GM18498 (cell line): Measurements from ENCODE around the gene GALNT8.
"Not testable (repeated sequence)": the region's sequence is repeated elsewhere in the genome, so short reads cannot be mapped to it uniquely, and the experiment has no call there.

Experiments used
- ATAC-seq: cut with Tn5 transposase; IDR thresholded peaks from one replicate; pipeline ENCODE4 v1.9.1; 2021; ENCODE audit warnings: mild to moderate bottlenecking, moderate library complexity; ENCODE audit not compliant: unreplicated experiment

GALNT8 gene

DNA sequence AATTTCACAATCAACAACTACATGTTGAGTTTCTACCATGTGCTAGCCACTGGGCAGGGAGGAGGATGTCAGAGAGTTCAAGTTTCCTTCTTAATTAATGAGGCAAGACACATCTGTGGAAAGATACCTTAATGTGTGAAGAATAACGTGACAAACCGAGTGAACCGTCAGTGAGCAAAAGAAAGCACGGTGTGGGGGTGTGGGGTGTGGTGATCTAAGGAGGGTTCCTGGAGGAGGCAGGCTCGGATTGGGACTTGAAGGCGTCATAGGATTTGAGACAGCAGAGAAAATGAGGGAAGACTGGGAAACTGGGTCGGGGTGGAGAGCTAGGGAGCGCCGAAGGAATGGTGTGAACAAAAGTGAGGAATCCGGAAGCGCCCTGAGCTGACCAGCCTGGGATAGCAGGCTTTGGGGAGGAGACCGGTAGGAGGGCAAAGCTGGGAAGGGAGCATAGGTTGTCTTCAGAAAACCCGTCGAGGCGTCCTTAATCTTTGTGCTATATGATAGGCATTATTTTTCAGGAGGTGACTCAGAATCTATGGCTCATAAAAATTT is 22.3 kb downstream of the GALNT8 start:
- ATAC-seq = no peak

DNA sequence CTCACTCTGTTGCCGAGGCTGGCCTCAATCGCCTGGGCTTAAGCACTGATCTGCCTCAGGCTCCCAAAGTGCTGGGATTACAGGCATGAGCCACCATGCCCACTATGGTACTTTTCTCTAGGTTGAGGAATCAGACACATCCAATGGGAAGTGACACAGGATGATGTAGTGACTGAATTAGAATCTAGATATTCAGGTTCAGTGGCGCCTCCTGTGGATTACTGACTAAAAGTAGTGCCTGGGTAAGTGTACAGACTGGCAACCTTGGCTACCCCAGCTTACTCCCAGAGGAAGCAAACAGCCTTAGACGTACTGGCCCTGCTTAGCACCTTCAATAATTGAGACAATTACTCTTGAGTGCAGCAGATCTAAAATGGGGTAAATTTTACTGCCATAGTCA is 22.8 kb downstream of the GALNT8 start:
- ATAC-seq = no peak

DNA sequence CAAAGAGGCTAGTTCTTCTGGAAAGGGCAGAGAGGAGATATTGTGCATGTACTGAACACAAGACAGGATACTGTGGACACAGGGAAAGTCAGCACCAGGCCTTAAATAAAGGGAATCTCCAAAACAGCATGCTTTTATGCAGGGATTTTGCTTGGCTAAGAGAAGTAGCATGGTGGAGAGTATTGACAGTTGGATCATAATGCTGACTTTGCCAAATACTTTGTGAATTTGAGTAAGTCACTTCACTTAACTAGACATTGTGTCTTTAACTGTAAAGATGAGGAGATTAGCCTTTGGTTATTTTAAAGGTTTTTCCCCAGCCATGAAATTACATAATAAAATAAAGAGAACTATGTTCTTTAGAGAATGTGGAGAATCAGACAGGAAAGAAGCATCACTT is 24.5 kb downstream of the GALNT8 start:
- ATAC-seq = no peak

DNA sequence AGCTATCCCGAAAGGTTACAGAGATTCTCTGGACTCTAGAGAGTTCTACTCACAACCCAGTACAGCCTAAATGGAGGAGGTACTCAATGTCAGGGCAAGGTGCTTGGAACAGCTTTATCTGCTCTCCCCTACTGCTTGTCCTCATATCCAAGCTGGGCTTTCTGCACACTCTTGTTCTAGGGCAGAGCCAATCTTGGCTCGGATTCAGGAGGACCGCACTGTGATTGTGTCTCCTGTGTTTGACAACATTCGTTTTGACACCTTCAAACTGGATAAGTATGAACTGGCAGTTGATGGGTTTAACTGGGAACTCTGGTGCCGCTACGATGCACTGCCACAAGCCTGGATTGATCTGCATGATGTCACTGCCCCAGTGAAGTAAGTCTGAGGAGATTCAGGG is 25.0 kb downstream of the GALNT8 start:
- no peak for ATAC-seq

DNA sequence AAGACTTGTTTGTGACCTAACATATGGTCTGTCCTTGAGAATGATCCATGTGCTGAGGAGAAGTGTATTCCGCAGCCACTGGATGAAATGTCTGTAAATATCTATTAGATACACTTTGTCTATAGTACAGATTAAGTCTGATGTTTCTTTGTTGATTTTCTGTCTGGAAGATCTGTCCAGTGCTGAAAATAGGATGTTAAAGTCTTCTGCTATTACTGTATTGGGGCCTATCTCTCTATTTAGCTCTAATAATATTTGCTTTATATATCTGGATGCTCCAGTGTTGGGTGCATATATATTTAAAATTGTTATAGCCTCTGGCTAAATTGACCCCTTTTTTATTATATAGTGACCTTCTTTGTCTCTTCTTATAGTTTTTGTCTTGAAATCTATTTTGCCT is 31.5 kb downstream of the GALNT8 start:
- ATAC-seq = not testable (repeated sequence)

DNA sequence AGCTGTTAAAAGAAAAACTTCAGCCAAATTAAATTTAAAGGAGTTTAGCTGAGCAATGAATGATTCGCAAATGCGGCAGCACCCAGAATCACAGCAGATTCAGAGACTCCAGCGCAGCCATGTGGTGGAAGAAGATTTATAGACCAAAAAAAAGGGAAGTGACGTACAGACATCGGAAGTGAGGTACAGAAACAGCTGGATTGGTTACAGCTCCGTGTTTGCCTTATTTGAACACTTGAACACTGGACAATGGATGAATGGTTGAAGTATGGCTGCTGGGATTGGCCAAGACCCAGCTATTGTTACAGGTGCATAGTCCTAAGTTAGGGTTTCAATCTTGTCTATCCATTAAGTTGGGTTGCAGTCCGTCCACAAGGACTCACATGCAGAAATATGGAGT is 42.6 kb downstream of the GALNT8 start:
- no peak for ATAC-seq

DNA sequence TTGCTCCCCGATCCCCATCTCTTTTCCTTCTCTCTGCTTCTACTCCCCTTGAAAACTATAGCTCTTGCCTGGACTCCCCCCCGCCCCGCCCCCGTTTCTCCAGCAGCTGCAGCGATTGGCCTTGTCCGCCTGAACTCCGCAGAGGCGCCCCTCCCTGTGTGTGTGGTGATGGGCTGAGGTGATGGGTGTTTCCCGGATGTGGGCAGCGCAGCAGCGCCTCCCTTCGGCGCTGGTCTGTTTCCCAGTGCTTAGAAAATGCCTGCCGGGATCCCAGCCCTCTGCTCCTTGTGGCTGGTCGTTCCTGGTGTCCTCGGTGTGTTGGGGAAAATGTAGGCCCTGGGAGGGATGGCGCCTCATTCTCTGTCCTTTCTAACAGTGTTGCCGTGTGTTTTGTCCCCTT is 43.3 kb downstream of the GALNT8 start:
- ATAC-seq = no peak

DNA sequence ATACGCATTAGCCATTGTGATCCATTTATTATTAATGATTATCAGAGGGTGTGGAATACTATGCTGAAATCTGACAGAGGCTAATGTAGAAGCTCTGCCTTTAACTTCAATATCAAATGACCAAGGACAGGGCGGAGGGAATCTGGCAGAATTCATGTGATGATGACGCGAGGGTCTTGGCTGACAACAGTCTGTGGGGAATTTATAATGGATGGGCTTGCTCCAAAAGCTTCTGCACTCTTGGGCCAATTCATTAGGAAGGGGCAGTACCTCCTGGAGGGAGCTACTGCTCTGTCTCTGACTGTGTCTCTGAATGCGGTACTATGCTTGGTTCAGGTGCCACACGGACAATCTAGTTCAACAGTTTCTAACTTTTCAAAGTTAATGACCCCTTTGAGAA is 46.2 kb downstream of the GALNT8 start:
- ATAC-seq = no peak

DNA sequence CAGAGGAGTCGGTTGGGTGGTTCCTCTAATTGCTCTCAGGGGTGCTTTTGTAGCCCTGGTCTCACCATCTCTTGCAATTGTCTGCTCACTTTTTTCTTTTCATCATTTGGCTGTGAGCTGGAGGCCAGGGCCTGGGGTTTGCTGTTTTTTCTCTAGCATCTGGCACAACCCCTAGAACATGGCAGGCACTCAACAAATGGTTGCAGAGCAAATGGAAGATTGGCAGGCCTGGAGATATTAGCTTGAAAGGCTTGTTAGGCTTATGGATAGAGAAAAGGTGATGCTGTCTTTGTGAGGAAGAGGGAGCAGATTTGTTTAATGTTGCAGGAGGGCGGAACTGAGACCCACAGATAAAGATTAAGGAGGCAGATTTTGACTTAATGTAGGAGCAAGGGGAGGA is 47.0 kb downstream of the GALNT8 start:
- no peak for ATAC-seq

DNA sequence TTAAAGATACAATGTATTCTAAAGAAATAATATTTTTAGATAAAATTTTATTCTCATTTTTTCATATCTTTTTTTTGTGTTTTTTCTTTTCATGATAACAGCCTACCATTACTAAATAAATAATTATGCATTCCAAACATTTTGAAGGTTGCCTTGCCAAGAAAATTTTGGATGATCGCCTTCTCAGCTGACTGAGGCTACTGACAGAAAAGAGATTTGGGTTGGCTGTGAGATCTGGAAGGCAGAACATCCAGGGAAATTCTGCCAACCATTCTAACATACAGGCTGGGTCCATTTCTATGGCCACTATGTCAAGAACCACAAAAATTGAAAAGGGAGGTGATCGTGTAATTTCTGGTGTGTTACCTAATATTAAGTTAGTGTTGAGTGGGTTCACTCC is 48.1 kb downstream of the GALNT8 start:
- no peak for ATAC-seq

DNA sequence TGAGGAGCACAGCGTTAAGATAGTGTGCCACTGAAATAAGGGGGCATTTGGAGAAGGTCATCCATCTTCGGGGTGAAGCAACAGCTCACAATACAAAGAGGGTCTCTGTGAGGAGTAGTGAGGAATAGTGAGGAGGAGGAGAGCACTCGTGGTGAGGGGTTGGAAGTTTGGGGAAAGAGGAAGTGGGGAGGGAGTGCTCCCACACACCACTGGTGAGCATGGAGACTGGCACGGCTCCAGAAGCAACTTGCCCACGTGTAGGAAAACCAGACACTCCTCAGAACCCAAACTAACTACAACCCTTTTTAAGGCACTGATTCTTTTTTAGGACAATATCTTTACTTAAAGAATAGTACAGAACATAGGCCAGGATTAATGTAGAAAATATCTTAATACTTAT is 48.9 kb downstream of the GALNT8 start:
- no peak for ATAC-seq

DNA sequence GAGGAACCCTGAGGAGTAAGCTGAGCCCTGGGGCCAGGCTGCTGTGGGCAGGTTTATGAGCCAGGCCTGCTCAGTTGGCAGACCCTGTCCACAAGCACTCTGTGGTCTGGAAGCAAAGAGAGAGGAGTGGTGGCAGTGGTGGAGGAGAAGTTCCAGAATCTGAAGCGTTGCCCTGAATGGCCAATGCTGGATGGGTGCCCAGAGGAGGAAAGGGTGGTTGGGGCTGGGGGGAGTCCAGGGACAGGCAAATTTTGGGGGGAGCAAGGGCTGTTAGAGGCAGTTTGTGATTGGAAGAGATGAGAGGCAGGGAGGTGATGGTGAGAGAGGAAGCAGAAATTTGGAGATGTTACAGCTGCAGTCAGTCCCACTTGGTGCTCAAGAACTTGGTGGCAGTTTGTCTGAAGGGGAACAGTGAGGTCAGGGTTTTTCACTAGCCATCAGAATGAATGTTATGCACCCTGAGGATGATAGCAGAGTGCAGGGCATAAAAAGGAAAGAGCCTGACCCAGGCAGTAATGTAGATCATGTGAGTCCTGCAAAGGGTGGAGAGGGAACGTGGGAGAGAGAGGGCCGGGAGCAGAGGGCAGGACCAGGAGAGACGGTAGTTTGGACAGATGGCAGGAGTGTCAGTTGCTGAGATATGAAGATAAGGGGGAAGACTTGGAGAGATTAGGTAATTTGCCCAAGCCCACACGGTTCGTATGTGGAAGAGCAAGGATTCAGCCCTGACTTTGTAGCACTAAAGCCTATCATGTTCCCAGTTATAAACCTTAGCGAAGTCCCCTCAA is 51.2 kb downstream of the GALNT8 start:
- ATAC-seq = no peak

DNA sequence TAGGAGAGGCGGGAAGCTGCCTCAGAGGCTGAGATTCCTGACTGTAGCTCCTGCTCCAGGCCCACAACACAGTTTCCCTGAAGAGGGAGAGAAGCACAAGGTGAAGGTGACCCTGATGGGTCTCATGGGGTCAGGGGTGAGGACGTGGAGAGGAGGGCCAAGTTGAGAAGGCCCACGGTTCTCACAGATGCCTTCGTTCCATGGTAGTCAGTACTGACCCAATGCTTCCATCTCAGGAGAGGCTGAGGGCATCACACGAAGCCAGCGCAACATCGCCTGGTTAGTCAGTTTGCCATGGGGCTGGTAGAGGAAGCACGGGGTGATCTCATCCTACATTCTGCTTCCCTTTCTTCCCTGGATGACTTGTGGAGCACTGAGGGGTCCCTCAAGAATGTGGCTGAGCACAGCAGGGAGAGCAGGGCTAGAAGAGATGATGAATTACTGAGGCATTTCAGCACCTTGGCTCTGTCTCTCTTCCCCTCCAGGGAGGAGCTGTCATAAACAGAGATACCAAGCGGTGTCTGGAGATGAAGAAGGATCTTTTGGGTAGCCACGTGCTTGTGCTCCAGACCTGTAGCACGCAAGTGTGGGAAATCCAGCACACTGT is 51.9 kb downstream of the GALNT8 start:
- ATAC-seq = no peak

DNA sequence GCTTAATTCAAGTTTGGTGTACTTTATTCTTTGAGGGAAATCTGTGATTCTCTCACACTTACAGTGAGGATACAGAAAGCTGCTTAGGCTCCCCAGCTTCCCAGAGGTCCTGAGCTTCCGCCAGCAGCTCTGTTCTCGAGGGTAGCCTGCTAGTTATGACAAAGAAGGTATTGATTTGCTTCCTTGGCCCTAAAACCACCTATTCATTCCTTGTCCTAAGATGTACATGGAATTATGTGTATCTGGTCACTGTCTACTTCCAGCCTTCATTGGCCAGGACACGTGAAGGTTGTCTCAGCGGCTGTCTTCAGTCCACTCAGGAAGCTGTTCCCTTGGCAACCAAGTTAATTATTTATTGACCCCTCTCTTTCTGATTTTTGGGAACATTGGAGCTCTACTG is 55.7 kb downstream of the GALNT8 start:
- ATAC-seq = no peak

DNA sequence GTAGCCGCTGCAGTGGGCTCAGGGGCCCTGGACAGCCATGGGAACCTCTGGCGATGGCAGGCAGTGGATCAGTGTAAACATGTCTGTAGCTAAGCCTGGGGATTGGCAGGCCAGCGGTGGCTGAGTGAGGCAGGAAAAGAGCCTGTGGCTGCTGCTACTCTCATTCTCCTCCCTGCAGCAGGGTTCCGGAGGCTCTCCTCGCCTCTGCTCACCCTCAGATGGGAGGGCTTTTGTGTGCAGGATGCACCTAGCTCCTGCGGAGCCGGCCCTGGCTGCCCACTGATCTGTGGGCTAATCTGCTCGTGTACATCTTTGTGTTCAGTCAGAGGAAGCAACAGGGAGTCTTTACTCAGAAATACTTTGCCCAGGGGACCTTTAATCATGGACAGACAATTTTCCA is 59.5 kb downstream of the GALNT8 start:
- no peak for ATAC-seq

DNA sequence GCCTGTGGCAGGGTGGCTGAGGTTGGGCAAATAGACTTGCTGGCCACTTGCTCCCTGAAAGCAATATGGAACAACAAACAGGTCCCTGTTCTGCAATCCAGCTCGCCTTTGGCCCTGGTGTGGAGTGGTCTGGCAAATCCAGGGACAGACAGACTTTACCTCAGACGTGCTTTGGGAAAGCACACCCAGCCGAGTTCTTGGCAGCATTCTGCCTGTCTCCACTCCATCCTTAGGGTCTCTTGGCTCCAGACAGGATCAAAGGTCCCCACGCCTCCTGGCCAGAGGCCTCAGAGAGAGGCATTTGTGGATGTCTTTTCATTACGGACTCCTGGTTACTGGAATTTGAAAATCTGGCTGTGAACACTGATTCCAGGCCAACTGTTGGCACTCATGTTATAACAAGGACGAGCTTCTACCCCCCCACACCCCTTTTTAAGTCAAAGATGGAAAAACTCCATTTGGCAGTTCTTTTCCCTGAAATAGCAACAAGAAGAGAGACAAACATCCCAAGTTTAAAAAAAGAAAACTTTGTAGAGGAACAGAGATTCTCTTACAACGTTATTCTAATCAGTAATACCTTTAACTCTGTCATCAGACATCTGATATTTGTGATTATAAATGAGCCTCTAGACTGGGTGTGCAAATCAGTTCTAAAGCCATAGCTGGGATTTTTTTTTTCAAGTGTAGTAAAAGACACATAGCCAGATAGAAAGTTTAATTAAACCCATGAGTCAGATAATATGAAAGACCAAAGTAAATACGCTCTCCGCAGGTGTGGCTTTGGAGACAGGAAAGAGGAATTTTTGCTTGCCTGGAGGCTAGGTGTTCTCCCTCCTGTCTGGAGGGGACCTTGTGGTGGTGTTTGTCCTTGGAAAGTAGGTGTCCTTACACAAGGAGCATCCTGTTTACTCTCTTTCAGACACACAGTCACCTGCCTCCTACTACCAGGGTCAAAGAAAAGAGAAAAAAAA is 60.7 kb downstream of the GALNT8 start:
- no peak for ATAC-seq

DNA sequence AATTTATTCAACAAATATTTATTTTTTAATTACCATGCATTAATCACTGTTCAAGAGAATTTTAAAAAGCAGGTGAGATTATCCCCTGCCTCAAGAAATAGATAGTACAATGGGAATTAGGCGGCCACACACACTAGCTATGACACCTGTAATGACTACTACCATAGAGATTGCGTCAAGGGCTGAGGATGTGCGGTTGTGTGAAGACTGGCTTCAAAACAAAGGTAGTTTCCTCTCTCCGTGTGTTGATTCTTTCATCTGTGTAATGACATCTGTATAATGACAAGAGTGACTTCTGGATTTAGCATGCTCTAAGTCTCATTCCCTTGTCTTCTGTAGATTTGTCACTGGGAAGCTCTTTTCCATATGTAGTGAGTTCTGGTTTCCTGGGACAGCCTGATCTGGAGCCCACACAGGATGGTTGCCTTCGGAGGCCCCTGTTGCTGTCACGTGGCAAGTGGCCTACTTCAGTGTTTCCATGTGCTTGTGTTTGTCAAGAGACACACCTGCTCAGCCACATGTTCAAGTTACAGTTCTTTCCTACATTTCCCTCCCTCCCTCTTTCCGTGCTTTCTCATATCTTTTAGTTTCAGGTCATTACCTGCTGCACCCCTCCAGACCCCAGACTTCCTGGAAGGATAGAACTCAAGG is 64.3 kb downstream of the GALNT8 start:
- ATAC-seq = no peak

DNA sequence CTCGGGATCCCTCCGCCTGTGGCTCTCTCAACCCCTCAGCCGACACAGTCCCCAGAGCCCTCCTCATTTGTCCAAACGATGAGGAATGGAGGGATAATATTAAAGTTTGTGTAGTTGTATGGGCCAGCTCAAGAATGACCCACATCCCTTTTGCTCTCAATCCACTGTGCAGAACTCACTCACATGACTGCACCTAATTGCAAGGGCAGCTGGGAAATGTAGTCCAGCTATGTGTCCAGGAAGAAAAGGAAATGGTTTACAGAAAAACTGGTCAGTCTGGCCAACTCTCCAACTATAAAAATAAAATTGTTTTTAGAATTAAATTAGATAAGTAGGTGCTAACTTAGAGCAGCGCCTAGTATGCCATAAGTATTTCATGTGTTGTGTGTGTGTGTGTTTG is 66.6 kb downstream of the GALNT8 start:
- ATAC-seq = no peak

DNA sequence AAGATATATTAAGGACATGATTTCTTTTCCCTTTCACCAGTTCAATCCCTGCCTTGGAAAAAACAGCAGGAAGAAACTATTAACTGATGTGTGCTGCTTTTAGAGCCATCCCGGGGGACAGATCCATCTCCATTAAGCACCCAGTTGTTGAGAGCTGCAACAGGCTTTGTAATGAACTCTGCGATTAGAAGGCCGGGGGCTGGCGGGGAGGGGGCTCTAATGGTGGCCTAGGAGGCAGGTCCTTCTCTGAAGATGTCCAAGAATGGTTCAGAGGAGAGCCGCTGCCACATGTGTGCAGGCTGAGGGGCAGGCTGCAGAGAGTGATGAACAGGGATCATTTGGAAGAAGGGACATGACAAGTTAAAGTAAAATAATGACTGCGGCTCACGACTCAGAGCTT is 67.8 kb downstream of the GALNT8 start:
- no peak for ATAC-seq

DNA sequence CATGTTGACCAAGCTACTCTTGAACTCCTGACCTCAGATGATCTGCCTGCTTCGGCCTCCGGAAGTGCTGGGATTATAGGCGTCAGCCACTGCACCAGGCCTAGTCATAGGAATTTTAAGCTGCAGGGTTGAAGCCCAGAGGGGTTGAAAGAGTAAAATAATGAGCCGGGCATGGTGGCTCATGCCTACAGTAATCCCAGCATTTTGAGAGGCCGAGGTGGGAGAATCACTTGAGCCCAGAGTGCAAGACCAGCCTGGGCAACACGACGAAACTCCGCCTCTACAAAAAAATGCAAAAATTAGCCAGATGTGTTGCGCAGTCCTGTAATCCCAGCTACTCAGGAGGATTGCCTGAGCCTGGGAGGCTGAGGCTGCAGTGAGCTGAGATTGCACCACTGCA is 69.6 kb downstream of the GALNT8 start:
- no peak for ATAC-seq

DNA sequence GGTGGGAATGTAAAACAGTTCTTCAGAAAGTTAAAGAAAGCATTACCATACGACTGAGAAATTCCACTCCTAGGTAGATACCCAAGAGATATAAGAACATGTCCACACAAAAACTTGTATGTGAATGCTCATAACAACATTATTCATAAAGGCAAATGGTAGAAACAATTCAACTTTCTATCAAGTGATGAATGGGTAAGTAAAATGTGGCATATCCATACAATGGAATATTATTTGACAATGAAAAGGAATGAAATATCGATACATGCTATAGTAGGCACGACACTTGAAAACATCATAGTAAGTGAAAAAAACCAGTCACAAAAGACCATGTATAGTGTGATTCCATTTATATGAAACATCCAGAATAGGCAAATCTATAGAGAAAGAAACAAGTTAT is 71.3 kb downstream of the GALNT8 start:
- ATAC-seq = no peak
